Ureter (tissue), 1 donor: ENCODE results near the gene TMEM134. TPM values are rescaled to one million over a fixed set of nuclear protein-coding genes. Genes with fewer than 3 reads are reported as not detected.
"Not testable (repeated sequence)": the region's sequence is repeated elsewhere in the genome, so short reads cannot be mapped to it uniquely, and the experiment has no call there.

Experiments
- DNase-seq: peaks from one replicate; pipeline ENCODE4 v3.0.0-alpha.2; 2020; ENCODE audit warnings: low spot score
- total RNA-seq: library from RNA; stranded (reverse); gene quantifications from one replicate; pipeline ENCODE4 v1.2.4, GENCODE V29; 2023
- donor health status: DM: yes; HTN: yes; CAD: no.

TMEM134 gene
- total RNA-seq, 1 donor from 2014 or later = 134 TPM

- DNase-seq = not testable (repeated sequence)
Measured at GRCh38 chr11:67485873-67486361, 16.9 kb upstream of the TMEM134 start.

GRCh38 chr11:67484847-67485311 lies 15.8 kb upstream of the TMEM134 start:
- DNase-seq = no peak

- DNase-seq = no peak
Measured at GRCh38 chr11:67483831-67484665, 15.0 kb upstream of the TMEM134 start.

GRCh38 chr11:67482827-67483798 lies 14.1 kb upstream of the TMEM134 start, which contains the start of gene AIP:
TSS of gene AIP (plus strand) at chr11:67483026. CDS start at chr11:67483159, 133 bp downstream.
- peak; percentile 98 for DNase-seq

GRCh38 chr11:67482275-67482826 lies 13.3 kb upstream of the TMEM134 start:
- no peak for DNase-seq

DNA sequence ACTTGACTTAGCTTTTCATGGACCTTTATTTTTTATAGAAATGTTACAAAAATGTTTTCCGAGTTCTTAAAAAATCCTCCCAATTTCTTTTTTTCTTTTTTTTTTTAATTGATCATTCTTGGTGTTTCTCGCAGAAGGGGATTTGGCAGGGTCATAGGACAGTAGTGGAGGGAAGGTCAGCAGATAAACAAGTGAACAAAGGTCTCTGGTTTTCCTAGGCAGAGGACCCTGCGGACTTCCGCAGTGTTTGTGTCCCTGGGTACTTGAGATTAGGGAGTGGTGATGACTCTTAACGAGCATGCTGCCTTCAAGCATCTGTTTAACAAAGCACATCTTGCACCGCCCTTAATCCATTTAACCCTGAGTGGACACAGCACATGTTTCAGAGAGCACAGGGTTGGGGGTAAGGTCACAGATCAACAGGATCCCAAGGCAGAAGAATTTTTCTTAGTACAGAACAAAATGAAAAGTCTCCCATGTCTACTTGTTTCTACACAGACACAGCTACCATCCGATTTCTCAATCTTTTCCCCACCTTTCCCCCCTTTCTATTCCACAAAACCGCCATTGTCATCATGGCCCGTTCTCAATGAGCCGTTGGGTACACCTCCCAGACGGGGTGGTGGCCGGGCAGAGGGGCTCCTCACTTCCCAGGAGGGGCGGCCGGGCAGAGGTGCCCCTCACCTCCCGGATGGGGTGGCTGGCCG lies 8.4 kb upstream of the TMEM134 start:
- not testable (repeated sequence) for DNase-seq

DNA sequence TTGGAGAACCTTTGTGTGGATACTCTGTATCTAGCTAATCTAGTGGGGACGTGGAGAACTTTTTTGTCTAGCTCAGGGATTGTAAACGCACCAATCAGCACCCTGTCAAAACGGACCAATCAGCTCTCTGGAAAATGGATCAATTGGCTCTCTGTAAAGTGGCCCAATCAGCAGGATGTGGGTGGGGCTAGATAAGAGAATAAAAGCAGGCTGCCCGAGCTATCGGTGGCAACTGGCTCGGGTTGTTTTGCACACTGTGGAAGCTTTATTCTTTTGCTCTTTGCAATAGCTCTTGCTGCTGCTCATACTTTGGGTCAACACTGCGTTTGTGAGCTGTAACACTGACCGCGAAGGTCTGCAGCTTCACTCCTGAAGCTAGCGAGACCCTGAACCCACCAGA lies 7.6 kb upstream of the TMEM134 start:
- not testable (repeated sequence) for DNase-seq

GRCh38 chr11:67472882-67473281 lies 3.8 kb upstream of the TMEM134 start:
- no peak for DNase-seq

- DNase-seq = no peak
Measured at GRCh38 chr11:67470337-67471002, 1.4 kb upstream of the TMEM134 start.

DNA sequence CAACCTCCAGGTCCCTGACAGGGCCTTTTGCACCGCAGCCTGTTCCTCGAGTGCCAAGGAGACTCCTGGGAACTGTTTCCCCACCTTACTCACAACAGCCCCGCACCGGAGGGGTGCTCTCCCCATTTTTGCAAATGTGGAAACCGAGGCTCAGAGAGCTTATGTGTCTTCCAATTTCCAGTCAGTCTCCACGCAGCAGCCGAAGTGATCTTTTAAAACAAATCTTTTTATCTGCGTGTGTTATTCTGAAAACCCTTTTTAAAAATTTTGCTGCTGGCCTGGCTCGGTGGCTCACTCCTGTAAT lies 409 bp upstream of the TMEM134 start:
- DNase-seq = no peak

- no peak for DNase-seq
Measured at GRCh38 chr11:67468456-67468758, 644 bp downstream of the TMEM134 start.

DNA sequence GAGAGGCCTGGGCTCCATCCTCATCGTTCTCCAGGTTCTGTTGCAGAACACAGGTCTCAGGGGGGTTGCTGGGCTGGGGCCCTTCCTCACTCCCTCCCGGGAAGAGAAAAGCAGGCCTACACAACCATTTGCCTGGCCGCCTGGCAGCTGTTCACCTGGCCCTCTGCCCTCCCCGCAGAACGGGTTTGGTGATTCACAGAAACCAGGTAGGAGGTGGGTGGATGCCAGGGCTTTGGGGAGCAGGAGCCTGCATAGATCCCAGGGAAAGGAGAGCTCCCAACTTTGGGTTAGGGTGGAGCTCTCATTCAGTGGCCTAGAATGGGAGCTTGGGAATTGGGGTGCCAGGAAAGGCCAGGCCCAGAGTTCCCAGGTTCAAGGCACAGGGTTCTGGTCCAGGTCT lies 995 bp downstream of the TMEM134 start:
- DNase-seq = peak; percentile 90

DNA sequence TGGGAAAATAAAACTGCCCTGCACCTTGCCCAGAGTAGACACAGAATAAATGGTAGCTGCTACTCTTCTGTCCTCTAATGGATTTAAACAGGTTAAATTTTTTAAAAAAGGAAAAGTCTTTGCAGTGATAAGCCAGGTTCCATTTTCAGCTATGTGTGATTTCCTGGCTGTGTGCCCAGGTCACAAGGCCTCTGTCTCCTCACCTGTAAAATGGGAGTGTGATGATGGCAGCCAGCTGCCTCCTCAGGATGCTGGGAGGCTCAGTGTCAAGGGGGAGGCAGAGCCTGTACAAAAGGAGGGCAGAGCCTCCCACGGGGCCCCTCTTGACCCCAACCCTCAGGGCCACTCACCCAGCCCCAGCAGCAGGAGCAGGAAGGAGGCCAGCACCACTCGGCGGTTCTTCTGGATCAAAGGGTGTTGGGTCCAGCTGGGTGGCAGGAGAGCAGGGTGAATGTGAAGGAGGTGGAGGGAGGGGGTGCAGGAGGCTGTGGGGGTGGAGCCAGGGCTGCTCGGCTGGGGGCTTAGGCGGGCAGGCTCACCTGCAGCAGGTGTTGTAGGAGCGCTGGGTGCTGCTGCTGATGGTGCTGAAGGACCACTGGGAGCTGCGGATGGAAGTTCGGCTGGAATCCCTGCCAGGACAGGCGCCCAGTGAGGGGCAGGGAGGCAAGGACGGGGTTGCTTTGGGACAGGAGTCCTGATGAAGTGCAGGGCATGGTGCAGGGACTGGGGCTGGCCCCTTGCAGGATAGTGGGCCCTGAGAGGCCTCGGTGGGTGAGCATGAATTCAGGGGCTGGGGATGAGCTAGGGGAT lies 1.9 kb downstream of the TMEM134 start:
- DNase-seq = no peak

DNA sequence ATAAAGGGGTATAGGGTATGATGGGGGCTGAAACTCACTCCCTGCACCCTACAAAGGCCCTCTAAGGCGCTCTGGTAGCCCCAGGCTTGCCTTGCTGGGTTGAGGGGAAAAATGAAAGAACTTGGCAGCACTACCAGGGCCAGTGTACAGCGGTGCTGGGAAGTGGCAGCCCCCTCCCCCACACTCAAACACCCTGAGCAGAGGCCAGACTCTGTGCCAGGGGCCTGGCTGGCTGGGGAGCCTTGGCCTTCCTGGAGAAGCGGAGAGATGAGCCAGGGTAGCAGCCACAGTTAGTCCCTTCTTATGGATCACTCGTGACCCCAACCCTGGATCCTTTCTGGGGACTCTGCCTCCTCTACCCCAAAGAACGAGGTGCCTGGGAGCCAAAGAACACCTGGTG lies 2.7 kb downstream of the TMEM134 start:
- DNase-seq = no peak

DNA sequence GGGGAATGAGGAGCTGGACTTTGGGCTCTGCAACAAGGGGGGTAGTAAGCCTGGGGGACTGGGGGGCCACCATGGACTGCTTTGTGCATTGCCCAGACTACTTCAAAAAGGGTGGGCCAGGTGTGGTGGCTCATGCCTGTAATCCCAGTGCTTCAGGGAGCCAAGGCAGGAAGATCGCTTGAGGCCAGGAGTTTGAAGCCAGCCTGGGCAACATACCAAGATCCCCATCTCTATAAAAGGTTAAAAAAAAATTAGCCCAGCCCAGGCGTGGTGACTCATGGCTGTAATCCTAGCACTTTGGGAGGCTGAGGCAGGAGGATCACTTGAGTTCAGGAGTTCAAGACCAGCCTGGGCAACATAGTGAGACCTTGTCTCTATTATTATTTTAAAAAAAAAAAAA lies 3.5 kb downstream of the TMEM134 start:
- not testable (repeated sequence) for DNase-seq

- no peak for DNase-seq
Measured at GRCh38 chr11:67465189-67465510, 3.9 kb downstream of the TMEM134 start.

DNA sequence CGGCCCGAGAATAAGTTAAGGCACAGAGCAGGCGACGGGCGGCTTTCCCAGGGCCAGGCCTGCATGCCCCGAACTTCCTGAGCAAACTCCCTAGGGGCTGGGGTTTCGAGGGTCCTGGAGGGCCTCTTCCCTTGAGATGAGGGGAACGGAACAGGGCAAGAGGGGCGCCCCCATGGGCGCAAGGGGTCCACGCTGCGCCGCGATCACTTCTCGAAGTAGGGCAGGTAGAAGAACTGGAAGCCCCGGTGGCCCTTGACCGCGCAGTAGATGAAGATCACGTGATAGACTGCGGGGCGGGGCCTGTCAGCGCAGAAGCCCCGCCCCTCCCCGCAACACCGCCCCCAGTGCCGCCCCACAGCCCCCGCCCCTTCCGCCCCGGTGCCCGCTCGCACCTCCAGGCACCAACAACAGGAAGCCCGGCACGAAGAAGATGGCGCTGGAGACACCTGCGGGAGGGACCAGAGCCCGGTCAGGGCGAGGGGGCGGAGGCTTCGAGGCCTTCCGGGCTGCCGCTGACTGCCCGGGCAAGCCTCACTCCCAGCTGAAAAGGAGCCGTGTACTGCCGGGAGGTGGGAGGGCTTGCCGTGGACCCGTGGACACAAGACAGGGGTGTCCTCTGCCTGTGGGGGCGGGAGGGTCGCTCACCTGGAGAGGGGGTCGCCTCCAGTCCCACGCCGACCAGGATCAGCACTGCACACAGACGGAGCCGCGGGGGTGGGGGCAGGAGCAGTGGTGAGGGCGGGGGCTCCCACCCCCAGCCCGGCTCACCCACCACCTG lies 4.5 kb downstream of the TMEM134 start:
- DNase-seq = peak; percentile 92

- DNase-seq = peak; percentile 86
Measured at GRCh38 chr11:67463680-67464410, 5.2 kb downstream of the TMEM134 start.

GRCh38 chr11:67463186-67463585 lies 5.9 kb downstream of the TMEM134 start:
- no peak for DNase-seq
